GM21528 (cell line): ENCODE data around the gene PLAAT2.
A peak's percentile ranks its signal among the peaks of the same experiment; 100 is the strongest.
"Not testable (repeated sequence)": the region's sequence is repeated elsewhere in the genome, so short reads cannot be mapped to it uniquely, and the experiment has no call there.

ENCODE experiments used
- ATAC-seq: cut with Tn5 transposase; IDR thresholded peaks from one replicate; pipeline ENCODE4 v1.9.1; 2021; ENCODE audit warnings: mild to moderate bottlenecking, moderate library complexity; ENCODE audit not compliant: unreplicated experiment, low FRiP score

The PLAAT2 gene

GRCh38 chr11:63551091-63551888 is 11.9 kb downstream of the PLAAT2 start:
- no peak for ATAC-seq

GRCh38 chr11:63550156-63550700 is 13.0 kb downstream of the PLAAT2 start:
- ATAC-seq = not testable (repeated sequence)

- ATAC-seq = no peak
These were observed 13.8 kb downstream of the PLAAT2 start for GRCh38 chr11:63549411-63549810.

DNA sequence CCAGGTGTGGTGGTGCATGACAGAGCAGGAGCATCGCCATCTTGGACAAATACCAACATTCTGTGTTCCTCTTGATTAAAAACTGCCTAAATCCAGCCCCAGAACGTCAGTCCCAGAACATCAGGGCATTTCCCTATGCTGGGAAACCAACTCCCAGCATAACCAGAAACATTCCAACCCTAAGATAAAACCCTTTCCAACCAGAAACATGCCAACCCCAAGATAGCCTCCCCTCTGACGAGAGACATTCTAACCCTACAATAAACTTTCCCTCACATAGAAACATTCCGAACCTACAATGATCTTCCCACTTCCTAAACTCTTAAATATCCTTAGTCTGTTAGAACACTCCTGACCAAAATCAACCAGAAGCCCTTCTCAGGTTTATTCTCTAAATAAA is 15.0 kb downstream of the PLAAT2 start:
- no peak for ATAC-seq

DNA sequence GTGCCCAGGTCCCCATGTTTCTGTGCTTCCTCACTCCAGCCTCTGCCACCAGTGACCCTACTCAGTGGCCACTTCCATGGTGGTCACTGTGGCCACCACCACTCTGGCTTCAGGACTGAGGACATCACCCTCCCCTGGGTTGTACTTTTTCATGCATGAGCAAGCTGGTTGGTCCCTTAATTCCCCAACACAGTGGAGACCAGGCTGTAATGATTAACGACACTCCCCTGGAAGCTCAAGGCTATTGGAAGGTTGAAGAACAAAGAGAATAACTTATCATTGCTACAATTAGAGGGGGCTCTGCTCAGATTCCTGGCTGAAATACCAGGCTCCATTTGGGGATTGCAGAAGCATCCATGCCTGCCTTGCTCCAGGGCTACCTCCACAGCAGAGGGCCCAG is 16.1 kb downstream of the PLAAT2 start:
- ATAC-seq = no peak

DNA sequence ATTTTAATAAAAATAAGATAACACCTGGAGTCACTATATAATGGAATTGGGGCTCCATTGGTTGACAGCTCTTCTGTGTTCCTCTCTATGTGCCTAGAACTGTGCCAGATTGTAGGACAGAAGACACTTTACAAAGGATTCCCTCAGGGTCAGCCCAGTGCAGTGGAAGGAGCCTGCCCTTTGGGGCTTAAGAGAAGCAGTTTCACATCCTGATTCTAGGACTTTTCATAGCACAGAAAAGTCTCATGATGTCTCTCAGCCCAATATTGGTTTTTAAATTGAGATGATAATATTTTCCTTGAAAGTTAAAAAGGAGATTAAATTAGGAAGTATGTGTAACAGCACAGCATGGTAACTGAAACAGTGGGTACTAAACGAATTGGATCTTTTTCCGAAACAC is 19.5 kb downstream of the PLAAT2 start:
- no peak for ATAC-seq

- ATAC-seq = not testable (repeated sequence)
These were observed 20.7 kb downstream of the PLAAT2 start for GRCh38 chr11:63542506-63542905.

GRCh38 chr11:63537293-63538101 is 25.7 kb downstream of the PLAAT2 start:
- no peak for ATAC-seq

- ATAC-seq = no peak
These were observed 26.4 kb downstream of the PLAAT2 start, which contains the start of gene PLAAT4 for GRCh38 chr11:63536669-63537292. Gene PLAAT4, plus strand, starts transcription at chr11:63536808. Its CDS starts 61 bp downstream, at chr11:63536869.

DNA sequence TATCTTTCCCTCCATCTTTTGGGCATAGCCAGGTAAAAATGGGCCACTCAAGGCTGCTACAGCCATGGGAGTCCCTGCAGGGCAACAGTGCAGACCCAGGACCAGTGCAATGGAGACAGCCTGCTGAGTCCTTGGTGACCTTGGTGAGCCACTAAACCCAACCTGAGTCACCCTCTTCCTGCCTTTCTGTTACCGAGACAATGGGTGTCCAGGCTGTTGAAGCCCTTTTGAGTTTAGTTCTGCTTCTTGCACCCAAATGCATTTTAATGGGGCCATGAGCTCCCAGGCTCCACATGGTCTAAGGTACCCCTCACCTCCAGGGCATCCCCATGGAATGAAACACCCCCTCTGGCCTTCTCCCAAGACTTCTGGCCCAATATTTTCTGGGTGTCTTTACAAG is 27.4 kb downstream of the PLAAT2 start:
- no peak for ATAC-seq

- ATAC-seq = no peak
These were observed 28.2 kb downstream of the PLAAT2 start for GRCh38 chr11:63534895-63535461.

- ATAC-seq = no peak
These were observed 29.1 kb downstream of the PLAAT2 start for GRCh38 chr11:63534076-63534475.

- no peak for ATAC-seq
These were observed 30.2 kb downstream of the PLAAT2 start for GRCh38 chr11:63532799-63533475.

DNA sequence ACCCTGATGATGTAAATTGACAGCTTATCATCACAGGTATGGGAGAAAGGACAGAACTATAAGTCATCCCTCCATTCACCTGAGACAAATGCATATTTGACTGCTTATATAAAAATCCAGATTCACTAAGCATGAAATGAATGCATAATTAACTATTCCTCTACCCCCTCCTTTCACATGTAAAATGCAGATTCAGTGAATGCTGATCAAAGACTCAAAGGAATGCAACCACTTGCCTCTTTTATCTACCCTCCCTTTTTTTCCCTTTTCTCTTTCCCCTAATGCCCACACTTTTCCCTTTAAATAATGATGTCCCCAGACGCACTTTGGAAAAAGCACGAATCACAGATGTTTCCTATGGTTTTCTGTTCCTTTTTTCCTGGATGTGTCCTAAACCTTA is 31.1 kb downstream of the PLAAT2 start:
- no peak for ATAC-seq

GRCh38 chr11:63531074-63531792 is 31.9 kb downstream of the PLAAT2 start:
- ATAC-seq = peak; percentile 73

DNA sequence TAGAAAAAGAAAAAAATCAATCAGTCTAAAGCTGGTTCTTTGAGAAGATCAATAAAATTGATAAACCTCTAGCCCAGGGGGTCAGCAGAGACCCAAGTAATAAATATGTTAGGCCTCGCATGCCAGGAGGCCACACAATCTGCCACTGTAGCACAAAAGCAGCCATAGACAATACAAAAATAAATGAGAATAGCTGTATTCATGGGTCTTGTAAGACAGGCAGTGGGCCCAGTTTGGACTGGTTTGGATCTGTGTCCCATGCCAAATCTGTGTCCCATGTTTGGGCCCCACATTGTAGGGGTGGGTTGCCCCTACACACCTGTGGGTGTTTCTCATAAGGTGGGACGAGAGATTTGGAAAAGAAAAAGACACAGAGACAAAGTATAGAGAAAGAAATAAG is 33.2 kb downstream of the PLAAT2 start:
- ATAC-seq = no peak

DNA sequence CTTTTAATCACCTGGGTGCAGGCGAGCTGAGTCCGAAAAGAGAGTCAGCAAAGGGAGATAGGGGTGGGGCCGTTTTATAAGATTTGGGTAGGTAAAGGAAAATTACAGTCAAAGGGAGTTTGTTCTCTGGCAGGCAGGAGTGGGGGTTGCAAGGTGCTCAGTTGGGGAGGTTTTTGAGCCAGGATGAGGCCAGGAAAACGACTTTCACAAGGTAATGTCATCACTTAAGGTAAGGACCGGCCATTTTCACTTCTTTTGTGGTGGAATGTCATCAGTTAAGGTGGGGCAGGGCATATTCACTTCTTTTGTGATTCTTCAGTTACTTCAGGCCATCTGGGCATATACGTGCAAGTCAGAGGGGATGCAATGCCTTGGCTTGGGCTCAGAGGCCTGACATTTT is 33.8 kb downstream of the PLAAT2 start:
- not testable (repeated sequence) for ATAC-seq

- not testable (repeated sequence) for ATAC-seq
These were observed 34.4 kb downstream of the PLAAT2 start for GRCh38 chr11:63528729-63529278.

DNA sequence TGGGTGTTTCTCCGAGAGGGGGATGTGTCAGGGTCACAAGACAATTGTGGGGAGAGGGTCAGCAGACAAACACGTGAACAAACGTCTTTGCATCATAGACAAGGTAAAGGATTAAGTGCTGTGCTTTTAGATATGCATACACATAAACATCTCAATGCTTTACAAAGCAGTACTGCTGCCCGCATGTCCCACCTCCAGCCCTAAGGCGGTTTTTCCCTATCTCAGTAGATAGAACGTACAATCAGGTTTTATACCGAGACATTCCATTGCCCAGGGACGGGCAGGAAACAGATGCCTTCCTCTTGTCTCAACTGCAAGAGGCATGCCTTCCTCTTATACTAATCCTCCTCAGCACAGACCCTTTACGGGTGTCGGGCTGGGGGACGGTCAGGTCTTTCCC is 35.0 kb downstream of the PLAAT2 start:
- ATAC-seq = not testable (repeated sequence)
